ENCODE results near the gene KRTAP19-5.
A peak's percentile ranks its signal among the peaks of the same experiment; 100 is the strongest.
"Not testable (repeated sequence)": the region's sequence is repeated elsewhere in the genome, so short reads cannot be mapped to it uniquely, and the experiment has no call there.

The KRTAP19-5 gene

DNA sequence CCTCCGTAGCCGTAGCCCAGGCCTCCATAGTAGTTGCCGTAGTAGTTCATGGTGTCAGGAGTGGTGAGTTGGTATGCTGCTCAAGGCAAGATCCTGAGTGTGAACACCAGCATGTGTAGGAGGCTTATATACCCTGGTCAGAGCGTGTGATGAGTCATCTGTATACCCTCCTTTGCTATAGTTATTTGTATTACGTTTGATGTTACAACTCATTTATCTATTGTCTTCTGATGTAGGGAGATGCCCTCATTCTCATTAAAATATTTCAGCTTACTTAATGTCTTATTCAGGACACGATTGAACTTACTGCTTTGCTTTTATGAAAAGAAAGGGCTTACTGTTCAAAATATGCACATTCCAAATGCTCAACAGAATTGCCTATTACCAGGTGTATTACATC is at the start of gene KRTAP19-5:
TSS of gene KRTAP19-5 (minus strand) at position 101 of the 400 bp plus-strand sequence. CDS start at position 50, 51 bp downstream.
- DNase-seq: no peak

DNA sequence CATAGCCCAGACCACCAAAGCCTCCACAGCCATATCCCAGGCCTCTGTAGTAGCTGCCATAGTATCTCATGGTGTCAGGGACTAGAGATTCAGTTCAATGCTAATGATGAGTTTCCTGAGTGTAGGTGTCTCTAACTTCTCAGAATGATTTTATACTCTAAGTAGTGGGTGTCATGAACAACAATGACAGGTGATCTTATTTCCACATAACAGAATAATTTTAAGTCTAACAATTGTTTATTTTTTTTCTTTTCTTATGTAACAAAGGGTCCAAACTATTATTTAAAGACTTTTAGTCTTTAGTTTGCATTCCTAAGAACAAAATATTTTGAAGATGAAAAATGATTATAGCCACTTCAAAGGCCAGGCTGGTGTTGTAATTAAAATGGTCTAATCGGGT is 39.8 kb upstream of the KRTAP19-5 start, which contains the start of gene KRTAP19-6:
TSS of gene KRTAP19-6 (minus strand) at position 101 of the 400 bp plus-strand sequence. CDS start at position 70, 31 bp downstream.
- DNase-seq: no peak

DNA sequence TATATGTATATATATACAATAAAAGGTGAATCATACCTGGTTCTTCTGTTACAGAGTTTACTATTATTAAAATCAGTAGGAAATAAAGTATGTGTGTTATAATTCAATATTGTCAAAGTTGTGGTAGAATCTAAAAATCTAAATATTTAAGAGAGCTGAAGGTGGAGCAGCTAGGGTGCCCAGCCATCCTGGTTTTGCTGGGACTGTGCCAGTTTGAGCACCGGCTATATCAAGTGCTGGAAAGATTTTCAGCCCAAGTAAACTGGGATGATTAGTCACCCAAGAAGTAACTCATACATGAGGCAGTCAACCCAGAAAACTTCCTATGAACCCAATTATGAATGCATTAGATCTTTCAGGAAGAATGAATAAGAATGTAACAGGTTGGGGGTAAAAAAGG is 16.9 kb upstream of the KRTAP19-5 start:
- no peak for DNase-seq

DNA sequence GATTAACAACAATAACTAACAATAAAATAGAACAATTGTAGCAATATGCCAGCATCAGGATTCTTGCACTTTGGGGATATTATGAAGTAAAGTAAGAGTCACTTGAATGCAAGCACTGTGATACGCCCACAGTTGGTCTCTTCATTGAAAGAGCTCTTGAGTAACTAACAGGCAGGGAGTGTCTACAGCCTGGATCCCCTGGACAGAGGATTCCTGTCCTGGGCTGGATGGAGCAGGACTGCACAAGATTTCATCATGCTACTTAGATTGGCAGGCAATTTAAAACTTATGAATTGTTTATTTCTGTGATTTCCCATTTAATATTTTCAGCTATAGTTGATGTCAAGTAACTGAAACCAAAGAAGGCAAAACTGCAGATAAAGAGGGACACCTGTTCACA is 13.7 kb upstream of the KRTAP19-5 start:
- no peak for DNase-seq

DNA sequence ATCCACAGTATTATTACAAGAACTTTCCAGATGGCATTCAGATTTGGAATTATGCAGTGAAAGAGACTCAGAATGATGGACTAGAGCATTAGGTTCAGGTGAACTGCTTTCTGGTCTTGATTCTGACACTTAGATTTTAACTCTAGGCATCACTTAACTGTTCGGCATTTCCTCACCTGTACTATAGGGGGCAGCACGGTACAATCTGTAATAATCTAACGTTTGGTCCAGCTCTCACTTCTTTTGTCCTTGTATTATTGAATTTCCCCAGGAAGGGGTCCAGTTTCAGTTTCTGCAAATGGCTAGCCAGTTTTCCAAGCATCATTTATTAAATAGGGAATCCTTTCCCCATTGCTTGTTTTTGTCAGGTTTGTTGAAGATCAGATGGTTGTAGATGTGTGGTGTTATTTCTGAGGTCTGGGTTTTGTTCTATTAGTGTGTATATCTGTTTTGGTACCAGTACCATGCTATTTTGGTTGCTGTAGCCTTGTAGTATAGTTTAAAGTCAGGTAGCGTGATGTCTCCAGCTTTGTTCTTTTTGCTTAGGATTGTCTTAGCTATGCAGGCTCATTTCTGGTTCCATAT is 3.8 kb upstream of the KRTAP19-5 start:
- DNase-seq: not testable (repeated sequence)

DNA sequence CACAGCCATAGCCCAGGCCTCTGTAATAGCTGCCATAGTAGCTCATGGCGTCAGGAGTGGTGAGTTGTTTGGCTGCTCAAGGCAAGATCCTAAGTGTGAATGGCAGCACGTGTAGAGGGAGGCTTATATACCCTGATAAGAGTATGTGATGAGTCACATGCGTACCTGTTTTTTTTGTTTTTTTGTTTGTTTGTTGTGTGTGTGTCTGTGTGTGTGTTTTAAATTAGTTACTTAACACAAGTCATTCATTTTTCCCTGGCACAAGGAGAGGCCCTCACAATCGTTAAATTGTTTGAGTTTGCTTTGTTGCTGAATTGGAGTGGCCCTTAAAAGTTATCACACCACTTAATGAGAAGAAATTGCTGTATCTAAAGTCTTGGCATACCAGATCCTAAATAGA is 4.9 kb downstream of the KRTAP19-5 start, which contains the start of gene KRTAP19-4:
TSS of gene KRTAP19-4 (minus strand) at position 101 of the 400 bp plus-strand sequence. CDS start at position 46, 55 bp downstream.
- DNase-seq: no peak

DNA sequence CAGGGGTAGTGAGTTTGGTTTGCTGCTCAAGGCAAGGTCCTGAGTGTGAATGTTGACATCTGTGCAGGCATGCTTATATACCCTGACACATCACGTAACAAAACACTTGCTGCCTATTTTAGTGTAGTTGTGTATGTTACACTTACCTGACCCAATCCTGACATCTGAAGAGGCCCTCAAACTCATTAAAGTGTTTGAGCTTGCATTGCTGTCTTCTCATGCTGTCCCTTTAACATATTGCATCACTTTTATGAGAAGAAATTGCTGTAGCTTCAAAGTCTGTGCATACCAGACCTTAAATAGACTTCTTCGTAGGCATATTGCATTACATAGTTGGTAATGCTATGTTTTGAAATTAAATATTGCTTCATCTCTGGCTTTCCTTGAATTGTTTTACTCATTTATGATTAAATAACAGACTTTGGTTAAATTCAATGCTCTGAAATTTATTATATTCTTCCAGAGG is 9.9 kb downstream of the KRTAP19-5 start, which contains the start of gene KRTAP19-3:
TSS of gene KRTAP19-3 (minus strand) at position 51 of the 466 bp plus-strand sequence. CDS start 56 bp downstream, outside the sequence.
- DNase-seq: no peak

DNA sequence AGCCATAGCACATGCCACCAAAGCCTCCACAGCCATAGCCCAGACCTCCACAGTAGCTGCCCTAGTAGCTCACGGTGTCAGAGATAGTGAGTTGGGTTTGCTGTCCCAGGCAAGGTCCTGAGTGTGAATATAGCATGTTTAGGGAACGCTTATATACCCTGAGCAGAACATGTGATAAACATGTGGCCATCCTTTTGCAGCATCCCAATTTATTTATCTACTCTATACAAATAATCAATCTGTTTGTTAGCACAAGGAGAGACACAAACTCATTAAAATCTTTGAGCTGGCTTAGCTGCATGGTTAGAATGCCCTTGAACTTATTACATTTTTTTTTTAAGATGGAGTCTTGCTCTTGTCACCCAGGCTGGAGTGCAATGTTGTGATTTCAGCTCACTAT is 14.6 kb downstream of the KRTAP19-5 start, which contains the start of gene KRTAP19-2:
TSS of gene KRTAP19-2 (minus strand) at position 101 of the 400 bp plus-strand sequence. CDS start at position 13, 88 bp downstream.
- DNase-seq: no peak

DNA sequence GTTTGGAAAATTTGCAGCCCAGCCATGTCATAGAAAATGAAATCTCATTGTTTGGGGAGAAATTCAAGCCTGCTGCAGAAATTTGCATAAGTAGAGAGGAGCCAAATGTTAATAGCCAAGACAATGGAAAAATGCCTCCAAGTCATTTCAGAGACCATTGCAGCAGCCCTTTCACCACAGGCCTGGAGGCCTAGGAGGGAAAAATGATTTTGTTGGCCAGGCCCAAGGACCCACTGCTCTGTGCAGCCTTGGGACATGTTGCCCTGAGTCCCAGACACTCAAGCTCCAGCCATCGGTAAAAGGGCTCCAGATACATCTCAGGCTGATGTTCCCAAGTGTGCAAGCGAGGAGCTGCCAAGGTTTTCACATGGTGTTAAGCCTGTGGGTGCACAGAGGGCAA is 15.8 kb downstream of the KRTAP19-5 start:
- DNase-seq: no peak

DNA sequence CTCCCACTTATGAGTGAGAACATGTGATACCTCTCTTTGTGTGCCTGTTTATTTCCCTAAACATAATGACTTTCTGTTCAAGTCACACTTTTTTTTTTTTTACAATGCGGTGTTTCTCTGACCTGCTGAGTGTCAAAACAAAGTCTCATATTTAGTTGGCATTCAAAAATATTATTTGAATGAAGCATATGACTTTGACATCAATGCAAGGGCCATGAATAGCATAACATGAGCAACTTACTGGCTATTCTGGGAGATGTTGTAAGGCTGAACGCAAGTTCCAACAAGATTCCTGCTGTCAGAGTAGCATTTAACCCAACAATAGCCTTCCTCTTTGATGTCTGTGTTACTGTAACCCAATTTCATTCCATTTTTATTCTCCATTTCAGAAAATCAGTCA is 19.8 kb downstream of the KRTAP19-5 start:
- no peak for DNase-seq

DNA sequence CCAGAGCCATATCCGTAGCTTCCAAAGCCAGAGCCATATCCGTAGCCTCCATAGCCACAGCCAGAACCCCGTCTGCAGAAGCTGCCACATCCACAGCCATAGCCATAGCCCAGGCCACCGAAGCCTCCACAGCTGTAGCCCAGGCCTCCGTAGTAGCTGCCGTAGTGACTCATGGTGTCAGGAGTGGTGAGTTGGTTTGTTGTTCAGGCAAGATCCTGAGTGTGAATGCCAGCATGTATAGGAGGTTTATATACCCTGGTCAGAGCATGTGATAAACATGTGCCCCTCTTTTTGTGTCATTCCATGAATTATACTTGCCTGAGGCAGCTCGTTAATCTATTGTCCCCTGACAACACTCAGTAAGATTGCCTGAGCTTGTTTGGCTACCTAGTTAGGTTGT is 21.8 kb downstream of the KRTAP19-5 start, which contains the start of gene KRTAP19-1:
TSS of gene KRTAP19-1 (minus strand) at position 223 of the 400 bp plus-strand sequence. CDS start at position 173, 50 bp downstream.
- DNase-seq: no peak

DNA sequence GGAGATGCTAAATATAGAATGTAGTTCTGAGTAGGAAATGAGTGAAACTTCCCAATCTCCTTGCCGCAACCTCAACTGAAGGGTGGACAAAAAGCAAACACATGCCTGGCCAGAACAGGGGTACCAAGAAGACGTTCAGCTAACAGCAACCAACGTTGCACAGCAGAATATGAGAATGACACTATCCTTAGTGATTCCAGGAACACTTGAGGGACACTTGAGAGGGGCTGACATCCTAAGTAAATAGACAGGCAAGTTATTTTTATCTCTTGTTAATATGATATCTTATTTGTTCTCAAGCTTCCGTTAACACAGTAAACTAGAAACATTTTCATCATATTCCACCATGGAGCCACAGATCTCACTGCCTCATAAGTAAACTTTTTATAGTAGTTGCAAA is 22.7 kb downstream of the KRTAP19-5 start:
- DNase-seq: peak; percentile 37

DNA sequence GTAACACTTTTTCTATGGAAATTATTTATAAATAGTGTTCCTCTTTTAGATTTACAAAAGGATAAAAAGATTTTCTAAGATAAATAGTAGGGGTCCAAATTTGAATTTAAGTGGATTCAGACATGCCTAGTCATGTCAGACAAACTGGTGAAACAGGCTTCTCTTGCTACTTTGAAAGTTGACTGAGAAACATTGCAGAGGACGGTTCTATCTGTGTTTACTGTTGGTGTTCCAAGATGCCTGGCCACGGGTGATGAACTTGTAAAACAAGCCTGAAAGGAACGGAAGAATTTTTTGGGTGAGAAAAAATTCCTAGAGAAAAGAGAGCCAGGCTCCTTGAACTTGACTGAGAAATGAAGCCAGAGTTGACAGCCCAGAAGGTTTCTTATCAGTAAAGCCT is 23.9 kb downstream of the KRTAP19-5 start:
- no peak for DNase-seq

DNA sequence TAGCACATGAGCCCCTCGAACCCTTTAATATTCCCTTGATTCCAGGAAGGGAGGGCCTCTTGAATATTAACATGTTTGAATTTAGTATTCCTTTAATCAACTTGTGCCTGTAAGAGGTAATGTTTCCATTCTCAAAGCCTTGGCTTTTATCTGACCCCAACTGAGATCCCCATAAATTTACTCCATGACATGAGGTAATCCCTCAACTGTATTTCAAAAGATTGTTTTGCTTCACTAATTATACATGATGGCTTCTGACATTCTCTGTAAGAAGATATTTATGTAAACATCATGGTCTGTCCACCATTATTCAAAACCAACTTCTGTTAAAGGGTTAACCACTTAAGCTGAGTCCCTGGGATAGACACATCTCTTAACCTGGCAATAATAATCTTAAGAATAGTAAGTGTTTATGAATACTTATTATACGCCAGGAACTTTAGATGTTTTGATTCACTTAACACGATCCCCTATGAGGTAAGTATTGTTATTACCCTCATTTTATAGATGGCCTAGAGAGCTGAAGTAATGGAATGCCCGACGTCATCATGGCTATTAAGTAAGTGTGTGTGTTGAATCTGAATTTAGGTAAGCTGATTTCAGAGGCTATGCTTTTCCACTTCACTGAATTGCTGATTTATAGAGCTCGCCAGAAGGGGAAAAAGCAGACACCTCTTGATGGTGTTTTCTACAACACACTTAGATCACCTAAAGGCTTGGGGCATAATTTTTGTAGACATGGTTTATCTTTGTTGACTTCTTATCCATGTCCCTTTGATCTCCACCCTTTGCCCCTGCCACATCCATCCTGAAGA is 32.8 kb downstream of the KRTAP19-5 start:
- DNase-seq: no peak

DNA sequence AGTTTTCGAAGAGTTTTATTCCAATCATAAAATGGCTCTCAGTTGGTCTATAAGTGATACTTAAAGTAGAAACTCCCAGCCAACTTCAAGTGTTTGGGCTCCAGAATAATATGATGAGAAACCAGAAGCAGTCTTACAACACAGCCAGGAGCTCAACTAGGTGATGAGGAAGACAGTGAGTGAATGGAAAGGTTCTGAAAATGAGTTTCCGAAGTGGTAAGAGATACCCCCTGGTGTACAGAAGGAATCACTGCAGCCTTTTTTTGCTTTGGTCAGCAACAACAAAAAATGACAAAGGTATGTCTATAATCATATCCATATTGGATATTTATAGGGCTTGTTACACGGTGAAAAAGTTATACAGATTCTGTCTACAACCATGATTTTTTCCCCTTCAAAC is 38.2 kb downstream of the KRTAP19-5 start:
- no peak for DNase-seq
